GM12872 (cell line): Measurements from ENCODE around the gene CTCFL.
A peak's percentile ranks its signal among the peaks of the same experiment; 100 is the strongest.

Source experiments
- TF ChIP-seq, protein P1 (sequence below): IDR thresholded peaks from 3 replicates; pipeline ENCODE4 v1.5.1; 2011; ENCODE audit warnings: low read depth, mild to moderate bottlenecking, low read length, moderate library complexity; ENCODE audit not compliant: insufficient read depth

Gene CTCFL

DNA sequence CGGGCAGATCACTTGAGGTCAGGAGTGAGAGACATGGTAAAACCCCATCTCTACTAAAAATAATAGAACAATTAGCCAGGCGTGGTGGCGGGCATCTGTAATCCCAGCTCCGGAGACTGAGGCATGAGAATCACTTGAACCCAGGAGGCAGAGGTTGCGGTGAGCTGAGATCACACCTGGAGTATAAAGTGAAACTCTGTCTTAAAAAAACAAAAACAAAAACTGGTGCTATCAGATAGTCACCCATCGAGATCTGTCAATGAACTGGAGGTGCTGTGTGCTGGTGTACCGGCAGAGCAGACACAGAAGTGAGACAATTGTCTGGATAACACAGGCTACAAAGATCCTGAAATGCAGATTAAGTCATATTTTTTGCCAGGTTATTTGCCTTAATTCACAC lies 24.7 kb downstream of the CTCFL start:
- TF ChIP-seq, protein P1, sequence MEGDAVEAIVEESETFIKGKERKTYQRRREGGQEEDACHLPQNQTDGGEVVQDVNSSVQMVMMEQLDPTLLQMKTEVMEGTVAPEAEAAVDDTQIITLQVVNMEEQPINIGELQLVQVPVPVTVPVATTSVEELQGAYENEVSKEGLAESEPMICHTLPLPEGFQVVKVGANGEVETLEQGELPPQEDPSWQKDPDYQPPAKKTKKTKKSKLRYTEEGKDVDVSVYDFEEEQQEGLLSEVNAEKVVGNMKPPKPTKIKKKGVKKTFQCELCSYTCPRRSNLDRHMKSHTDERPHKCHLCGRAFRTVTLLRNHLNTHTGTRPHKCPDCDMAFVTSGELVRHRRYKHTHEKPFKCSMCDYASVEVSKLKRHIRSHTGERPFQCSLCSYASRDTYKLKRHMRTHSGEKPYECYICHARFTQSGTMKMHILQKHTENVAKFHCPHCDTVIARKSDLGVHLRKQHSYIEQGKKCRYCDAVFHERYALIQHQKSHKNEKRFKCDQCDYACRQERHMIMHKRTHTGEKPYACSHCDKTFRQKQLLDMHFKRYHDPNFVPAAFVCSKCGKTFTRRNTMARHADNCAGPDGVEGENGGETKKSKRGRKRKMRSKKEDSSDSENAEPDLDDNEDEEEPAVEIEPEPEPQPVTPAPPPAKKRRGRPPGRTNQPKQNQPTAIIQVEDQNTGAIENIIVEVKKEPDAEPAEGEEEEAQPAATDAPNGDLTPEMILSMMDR, result no peak

DNA sequence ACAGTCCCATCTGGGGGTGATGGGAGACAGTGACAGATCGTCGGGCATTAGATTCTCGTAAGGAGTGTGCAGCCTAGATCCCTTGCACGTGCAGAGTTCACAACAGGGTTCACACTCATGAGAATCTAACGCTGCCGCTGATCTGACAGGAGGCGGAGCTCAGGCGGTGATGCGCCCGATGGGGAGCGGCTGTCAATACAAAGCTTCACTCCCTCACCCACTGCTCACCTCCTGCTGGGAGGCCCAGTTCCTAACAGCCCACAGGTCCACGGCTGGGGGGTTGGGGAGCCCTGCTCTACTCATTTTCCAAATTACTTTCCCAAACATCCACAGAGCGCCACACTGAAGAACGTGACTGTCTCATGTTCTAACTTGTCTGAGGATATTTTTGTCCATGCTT lies 25.3 kb downstream of the CTCFL start:
- TF ChIP-seq, protein P1, result no peak

DNA sequence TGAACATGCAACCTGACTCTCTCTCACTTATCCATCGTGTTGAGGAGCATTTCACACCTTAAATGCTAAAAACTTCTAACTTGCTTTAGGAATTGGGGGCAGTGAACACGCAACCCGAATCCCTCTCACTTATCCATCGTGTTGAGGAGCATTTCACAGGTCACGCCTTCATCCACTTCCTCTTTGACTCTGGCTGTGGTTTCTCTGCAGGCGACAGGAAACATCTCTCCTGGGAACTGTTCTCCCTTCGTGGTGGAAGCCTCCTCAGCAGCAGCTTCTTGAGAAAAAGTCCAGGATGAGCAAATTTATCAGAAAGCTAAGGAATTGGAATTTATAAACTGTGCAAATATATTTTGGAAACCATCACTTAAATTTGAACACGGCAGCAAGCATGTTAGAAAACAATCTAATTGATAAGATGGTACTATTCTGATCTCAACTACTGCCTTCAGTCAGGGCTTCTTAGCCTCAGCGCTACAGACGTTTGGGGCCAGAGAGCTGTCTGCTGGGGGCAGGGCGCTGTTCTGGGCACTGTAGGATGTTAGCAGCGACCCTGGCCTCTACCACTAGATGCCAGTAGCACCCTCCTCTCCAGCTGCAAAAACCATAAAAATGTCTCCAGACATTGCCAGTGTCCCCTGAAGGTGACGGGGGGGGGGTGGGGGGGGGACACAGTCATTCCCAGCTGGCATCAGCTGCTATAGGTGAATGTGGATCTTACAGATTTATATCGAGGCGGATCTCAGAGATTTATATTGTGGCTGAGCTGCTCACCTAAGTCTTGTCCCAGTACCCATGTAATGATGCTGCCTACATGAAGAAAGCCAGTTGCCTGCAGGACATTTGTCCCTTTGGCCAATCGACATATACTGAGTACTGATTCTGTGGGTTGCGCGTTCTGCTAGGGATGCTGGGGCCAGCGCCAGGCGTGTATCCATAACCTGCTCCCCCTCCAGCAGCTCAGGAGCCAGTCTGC lies 26.2 kb downstream of the CTCFL start:
- TF ChIP-seq, protein P1, result peak; percentile 76

DNA sequence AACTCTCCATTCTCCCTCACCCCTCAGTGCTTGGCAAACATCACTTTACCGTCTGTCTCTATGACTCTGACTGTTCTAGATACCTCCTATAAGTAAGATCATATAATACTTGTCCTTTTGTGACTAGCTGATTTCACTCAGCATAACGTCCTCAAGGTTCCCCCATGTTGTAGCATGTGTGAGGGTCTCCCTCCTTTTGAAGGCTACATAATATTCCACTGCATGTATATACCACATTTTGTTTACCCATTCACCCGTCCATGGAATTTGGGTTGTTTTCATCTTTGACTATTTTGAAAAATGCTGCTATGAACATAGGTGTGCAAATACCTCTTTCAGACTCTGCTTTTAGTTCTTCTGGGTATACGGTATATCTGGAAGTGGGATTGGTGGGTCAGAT lies 28.3 kb downstream of the CTCFL start:
- TF ChIP-seq, protein P1, result no peak

DNA sequence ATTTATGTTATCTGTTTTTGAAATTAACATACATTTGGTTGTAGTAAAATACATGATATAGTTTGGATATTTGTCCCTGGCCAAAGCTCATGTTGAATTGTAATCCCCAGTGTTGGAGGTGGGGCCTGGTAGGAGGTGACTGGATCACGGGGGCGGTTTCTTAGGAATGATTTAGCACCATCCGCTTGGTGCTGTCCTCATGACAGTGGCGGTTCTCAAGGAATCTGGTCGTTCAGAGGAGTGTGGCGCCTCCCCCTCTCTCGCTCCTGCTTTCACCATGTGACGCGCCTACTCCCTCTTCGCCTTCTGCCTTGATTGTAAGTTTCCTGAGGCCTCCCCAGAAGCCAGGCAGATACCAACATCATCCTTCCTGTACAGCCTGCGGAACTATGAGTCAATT lies 29.0 kb downstream of the CTCFL start:
- TF ChIP-seq, protein P1, result no peak

DNA sequence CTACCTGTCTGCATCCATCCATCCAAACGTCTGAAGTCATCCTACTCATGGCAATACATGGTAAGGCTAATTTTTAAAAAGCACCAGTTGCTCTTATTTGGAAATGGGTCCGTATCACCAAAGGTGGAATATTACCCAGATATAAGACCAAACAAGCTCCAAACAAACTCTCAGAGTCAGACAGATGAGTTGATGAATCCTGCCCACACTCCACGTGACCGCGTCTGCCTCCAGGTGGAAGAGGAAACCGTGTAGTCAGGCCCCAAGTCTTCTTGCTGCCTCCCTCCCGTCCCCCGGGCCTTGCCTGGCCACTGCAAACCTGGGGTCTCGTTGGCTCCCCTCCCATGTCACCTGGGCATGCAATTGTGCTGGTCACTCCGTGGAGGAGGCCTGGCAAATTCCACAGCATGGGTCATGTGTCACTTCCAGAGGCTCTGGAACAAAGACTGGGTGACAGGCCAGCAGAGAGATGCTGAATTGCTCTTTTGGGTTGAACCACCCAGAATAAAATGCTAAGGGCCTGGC lies 31.8 kb downstream of the CTCFL start:
- TF ChIP-seq, protein P1, result no peak

DNA sequence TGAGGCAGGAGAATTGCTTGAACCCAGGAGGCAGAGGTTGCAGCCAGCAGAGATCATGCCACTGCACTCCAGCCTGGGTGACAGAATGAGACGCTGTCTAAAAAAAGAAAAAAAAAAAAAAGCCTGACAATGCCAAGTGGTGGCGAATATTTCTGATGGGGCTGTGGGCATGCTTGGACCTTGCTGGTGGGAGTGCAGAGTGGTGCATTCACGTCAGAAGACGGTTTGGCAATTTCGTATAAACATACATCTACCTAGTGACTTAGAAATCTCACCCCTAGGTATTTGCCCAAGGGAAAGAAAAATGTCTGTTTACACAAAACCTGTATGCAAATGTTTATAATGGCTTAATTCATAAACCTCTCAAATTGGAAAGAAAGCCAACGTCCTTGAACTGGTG lies 33.6 kb downstream of the CTCFL start:
- TF ChIP-seq, protein P1, result no peak
